Prostate gland (tissue), 2 donors: ENCODE measurements around the gene RHOBTB1.

ENCODE experiments used
- CTCF ChIP-seq, 4 experiments: fragments of 200-600 bp in 2 of 4; fragments of 450-650 bp in 2 of 4; sonication (generic) in 2 of 4; IDR thresholded peaks; 1 replicate in 3 of 4; 2 replicates in 1 of 4; pipeline ENCODE4 v1.5.1; 2016 to 2019; ENCODE audit warnings: antibody characterized with exemption in 4 of 4, mild to moderate bottlenecking in 2 of 4, moderate library complexity in 2 of 4
- POLR2AphosphoS5 ChIP-seq: sonication (generic); formaldehyde crosslinking; IDR thresholded peaks from one replicate; pipeline ENCODE4 v1.6.1; 2017; ENCODE audit warnings: antibody characterized with exemption

- no peak for TF ChIP-seq CTCF (IDR thresholded peaks at IDR 0.05)
- TF ChIP-seq POLR2AphosphoS5: no peak
These were observed 24.0 kb upstream of the RHOBTB1 start for GRCh38 chr10:60967854-60968484.
